GM19351 (cell line): Measurements from ENCODE around the gene NTN1.
"Not testable (repeated sequence)": the region's sequence is repeated elsewhere in the genome, so short reads cannot be mapped to it uniquely, and the experiment has no call there.

Experiments
- ATAC-seq: cut with Tn5 transposase; IDR thresholded peaks from one replicate; pipeline ENCODE4 v1.9.1; 2021; ENCODE audit warnings: mild to moderate bottlenecking, moderate library complexity; ENCODE audit not compliant: unreplicated experiment

NTN1 gene

DNA sequence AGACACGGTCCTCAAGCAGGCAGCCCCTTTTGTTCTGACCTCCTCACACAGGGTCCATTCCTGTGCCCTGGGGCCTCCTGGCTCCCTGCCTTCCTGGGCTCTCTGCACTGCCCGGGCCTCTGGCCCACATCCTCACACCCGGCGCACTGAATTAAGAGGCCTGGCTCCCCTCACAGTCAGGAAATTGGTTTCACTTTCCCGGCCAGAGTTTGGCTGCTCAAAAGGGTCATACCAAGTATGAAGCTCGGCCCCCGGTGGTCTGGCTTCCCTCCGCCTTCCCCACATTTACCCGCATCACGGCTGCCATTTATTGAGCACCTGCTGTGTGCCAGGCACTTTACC, 220.0 kb downstream of the NTN1 start:
- ATAC-seq: no peak

DNA sequence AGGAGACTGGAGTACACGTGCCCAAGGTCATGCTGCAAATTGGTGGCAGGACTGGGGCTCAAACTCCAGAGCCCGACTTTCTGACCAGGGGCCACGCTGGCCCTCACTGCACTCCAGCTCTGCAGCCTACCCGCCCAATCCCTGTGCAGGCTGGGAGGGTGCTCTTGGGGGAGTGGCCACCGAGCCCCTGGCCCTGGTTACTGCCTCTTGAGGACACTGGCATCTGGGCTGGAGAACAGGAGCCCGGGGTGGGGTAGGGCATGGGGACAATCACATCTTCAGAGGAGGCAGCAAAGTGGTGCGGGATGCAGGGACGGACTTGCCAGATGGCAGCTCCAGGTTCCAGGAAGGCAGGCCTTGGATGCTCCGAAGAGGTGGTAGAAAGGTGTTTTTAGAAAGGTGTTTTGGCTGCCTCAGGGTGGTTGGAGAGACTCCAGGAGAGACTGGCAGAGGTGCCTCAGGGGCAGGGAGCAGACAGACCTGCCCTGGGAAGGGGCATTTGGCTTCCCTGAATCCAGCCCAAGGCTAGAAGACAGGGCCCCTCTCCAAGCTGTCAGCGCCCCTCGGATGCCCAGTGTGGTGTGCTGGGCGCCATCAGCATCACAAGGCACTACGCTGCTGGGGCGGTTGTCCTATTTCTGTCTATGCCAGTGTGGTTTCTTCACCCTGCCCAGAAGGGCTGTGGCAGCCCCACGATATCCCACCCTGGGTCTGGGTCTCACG, 220.6 kb downstream of the NTN1 start:
- ATAC-seq: no peak

DNA sequence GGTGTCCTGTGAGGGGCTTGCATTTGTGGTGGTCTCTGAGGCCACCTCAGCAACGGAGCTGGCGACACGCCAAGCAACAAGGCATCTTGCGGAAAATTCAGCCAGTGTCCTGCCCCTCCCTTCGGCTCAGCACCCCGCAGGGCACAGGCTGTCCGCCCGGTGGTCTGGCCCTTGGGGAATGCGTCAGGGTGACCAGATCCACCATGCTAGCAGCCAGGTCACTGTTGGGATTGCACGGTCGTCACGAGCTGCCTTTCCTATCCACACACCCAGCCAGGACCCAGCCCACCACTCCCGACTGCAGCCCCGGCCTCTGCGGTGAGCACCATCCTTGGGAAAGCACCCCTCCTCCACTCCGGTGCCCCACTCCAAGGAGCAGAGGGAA, 221.2 kb downstream of the NTN1 start:
- no peak for ATAC-seq

DNA sequence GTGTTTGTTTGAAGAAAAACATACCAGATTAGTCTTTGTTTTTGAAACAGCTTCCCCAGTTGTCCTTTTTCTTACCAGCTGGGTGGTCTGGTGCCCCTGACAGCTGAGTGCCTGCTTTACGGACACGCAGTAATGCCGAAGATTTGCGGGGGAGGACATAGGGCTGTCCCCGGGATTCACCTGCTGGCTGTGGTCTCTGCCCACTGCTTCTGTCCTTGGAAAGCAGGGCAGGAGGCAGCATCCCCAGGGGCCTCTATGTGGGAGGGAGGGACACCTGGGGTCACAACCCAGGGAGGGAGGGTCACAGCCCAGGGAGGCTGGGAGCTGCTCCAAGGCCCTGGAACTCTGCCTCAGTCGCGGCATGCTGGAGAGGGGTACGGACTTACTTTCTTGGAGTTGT, 221.7 kb downstream of the NTN1 start:
- ATAC-seq: no peak

DNA sequence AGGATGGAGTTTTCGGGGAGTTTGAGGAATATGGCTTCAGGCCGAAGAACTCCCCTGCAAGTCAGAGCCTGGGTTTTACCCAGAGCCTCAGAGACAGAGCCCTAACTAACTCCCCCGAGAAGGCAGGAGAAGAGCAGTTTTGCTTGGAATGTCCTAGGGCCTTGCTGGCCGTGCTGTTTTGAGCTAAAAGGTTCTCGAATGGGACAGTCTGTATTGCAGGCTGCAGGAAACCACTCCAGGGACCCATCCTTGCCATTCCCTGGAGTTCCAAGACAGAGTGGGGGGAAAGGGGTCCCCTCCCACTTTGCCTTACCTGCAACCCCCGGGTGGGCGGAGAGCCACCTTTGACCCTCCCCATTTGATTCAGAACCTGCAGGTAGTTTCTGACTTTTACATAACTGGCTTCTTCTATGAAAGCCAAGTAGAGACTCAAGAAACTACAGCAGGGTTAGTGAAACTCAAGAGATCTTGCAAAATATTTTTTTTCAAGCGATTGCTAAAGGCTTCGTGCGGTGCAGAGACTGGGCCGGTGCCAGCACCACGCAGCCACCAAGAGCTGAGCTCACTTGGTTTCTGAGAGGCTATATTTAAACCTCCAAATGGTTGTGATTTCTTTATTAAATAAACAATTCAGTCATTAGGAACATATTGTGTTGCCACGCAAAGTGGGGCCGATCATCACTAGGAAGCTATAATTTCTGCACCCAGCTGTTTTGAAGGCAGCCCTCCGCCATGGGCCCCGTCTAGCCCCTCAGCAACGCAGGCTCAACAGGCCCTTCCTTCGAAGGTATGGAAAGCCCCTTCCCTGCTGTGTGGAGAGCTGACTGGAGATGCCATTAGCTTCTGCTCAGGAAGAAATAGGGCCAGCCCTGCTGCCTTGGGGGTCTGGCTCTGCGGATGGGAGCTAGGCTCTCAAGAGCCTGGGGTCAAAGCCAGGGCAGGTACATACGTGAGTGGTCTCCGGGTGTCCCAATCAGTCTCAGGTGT, 223.0 kb downstream of the NTN1 start:
- ATAC-seq: no peak

DNA sequence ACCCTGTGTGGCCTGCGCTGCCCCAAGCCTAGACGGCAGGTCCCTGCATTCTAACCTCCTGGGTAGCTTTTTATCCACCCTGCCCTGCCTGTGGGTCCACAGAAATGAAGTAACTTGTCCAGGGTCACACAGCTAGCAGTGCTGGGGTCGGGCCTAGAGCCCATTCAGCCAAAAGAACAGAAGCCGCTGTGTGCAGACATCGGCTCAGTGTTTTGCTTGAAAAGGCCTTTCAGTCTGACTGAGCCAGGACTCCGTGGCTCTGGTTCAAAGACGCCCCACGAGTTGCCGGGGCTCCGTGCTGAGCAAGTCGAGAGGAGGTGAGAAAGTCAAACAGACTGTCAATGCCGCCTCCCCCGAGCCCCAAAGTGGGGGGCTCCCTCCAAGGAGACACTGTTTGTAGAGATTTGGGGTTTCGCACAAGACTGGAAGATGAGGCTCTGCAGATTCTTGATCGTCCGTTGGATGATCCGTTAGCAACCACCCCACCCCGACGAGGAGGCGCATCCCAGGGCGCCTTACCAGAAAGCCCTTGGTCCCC, 226.2 kb downstream of the NTN1 start:
- ATAC-seq: no peak

DNA sequence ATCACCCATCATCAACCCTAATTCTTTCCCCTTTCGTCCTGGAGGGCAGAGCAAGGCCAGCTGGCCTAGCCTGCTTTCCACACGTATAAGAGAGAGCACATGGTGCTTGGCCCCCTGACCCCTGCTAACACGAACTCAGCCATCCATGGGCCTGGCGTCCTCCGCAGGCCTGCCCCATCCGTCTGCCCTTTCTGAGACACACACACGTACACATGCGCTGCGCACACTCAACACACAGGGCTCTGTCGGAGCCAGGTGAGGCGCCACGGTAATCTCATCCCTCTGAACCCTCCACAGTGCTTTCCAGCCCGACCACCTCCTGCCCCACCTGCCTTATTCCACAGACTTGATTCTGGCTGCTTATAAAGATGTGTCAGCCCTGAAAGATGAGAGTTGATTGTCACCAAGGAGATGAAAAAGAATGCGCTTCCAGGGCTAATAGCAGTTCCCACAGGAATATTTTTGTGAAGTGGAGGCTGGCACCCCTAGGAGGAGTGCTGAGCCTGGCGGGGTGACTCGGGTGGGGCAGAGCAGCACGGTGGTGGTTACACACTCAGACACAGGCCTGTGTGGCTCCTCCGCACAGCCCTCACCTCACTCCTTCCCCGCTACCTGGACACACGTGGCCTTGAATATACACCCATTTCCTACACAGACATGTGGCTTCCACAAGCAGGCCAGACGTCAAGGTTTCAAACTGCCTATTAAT, 228.1 kb downstream of the NTN1 start:
- ATAC-seq: no peak

DNA sequence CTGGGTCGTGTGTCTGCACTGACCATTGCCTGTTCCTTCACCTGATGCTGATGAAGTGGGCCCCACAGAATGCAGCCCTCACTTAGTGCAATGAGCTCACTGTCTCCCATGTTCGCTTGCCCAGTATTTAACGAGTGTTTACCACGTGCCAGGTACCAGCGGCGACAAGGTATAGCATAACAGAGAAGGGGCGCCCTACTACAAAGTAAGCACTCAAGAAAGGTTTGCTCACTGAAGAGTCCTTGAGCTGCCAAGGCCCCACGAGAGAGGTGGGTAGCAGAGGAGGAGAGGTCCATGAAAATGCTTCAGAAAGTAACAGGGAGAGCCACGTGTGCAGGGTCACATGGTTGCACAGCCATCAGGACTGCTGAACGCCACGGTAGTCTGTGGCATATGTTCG, 230.0 kb downstream of the NTN1 start:
- ATAC-seq: no peak

DNA sequence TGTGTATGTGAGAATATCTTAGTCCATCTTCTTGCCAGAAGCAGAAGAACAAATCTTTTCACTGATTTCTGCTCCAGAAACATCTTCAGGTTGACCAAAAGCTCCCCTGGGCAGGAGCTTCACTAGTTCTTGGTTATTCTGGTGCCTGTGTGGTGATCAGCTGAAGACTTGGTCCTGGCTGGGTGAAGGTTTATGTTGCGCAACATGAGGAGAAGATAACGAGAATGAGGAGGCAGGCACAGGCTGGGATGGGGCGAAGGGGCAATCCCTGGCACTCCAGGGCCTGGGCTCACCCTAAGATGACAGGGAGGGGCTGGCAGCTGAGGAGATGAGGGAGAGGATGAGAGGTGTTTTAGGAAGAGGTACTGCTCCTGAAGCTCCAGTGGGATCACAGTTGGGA, 232.0 kb downstream of the NTN1 start:
- no peak for ATAC-seq

DNA sequence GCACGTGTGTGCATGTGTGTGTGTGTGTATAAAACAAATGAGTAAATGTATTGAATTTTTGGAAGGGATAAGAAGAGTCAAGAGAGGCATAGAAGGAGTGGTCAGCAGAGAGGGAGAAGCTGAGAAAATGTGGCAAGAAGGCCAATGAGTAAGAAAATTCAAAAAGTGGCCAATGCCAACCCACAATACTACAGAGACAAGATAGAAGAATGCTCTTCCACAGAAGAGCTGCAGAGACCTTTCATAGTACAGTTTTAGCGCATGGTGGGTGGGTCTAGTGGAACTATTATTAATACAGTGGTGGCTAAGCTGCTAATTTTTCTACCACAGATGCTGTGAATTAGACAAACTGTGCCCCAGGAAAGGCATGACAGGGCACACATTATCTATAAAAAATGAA, 233.5 kb downstream of the NTN1 start:
- ATAC-seq: no peak

DNA sequence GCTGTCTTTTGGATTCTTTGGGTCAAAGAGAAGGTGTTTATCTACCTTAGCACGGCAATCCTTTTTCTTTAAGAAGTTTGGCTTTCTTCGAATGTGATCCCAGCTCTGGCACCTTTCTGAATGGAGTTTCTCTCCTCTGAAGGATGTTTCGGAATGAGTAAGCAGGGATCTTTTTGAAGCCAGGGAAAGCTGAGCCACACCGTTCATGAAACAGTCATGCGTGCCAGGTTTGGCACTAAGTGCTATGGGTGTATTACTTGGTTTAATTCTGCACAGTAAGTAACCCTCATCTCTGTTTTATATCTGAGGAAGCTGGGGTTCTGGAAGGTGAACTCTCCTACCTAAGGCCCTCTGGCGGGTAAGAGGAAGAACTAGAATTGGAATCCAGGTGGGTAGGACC, 234.5 kb downstream of the NTN1 start:
- no peak for ATAC-seq

DNA sequence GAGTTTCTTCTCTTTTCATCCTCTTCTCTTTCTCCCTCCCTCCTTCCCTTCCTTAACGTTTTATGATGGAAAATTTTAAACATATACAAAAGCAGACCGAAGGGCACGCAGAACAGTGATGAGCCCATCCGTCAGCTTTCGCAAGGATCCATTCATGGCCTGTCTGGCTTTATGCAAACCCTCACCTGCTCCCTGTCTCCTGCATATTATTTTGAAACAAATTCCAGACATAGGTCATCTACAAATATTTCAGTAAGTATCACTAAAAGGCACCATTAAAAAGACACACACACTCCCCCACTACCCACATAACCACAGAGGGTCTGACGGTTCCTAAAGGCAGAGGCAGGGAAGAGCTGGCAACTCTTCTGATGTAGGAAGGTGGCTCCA, 235.0 kb downstream of the NTN1 start:
- ATAC-seq: no peak

DNA sequence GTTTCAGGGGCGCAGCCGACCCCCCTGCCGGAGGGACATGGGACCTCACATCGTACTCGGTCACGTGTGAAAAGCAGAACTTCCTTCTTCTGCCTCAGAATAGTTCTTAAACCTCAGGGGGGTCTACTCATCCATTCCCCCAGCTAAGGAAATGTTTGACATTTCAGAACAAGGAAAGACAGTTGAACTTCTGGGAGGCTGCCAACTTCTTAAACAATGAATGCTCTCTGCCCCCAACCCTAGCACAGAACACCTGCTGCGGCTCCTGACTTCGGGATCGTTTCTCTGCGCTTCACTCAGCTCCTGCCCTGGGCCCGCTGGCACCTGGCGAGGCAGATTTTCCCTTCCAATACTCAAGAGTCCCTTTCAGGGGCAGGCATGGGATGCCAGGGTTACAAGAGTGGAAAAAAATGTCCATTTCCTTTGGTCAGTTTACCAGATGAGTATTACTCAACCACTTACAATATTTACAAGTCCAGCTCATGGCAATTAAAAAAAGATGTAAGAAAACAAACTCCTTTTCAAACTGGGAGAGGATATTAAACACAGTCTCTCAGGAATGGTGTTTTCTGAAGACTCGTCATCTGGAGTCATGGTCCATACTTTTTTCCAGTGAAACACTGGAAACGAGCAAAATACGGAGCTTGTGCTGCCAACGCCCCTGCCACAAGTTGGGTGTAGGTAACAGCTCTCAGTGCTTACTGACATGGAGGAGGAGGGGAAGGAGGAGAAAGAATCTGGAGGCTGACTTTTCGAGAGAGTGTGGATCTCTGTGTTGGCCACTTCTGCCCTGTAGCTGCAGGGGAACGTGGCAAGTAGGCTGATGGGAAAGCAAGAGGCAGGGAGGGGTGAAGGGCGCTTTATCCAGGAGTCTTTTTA, 235.7 kb downstream of the NTN1 start:
- no peak for ATAC-seq

DNA sequence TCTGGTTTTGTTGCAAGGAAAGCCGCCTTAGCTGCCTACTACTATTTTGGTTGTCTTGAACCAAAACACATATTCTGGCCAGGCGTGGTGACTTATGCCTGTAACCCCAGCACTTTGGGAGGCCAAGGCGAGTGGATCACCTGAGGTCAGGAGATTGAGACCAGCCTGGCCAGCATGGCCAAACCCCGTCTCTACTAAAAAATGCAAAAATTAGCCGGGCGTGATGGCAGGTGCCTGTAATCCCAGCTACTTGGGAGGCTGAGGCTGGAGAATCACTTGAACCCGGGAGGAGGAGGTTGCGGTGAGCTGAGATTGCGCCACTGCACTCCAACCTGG, 236.3 kb downstream of the NTN1 start:
- ATAC-seq: not testable (repeated sequence)

DNA sequence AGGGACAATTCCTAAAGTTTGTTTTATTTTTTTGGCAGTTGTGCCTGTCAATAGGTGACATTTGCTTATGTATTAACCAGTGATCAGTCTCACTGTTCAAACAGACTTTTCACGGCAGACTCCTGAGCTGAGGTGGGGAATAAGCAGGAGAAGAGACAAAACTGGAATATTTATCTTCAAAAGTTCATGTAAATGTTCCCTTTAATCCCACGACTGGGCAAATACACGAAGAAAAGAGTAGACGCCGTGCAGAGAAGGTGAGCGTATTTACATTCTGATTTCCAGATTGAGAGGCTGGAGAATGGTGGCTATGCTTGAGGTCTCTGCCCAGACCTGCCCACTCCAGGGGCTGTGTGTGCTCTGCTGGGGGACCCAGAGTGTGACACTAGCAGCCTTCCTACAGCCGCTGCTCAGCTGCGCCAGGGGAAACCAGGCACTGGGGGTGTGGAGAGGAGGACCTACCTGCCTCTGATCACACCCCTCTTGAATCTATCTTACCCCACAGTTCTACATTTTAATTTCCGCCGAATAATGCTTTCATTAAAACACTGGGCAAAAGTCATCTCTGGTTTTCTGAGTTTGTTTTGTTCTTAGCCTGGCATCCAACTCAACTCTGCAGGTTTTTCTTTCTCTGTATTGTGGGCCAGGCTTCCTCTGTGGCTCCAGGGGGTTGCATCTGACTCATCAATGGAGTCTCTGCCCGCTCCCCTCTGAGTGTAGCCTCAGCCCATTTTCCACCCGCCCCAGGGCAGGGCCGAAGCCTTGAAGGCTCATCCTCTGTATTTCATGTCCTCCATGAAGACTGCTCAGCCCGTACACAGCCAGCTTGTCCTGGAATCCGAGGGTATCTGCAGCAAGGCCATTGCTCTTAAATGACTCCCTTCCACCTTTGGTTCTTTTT, 237.1 kb downstream of the NTN1 start:
- ATAC-seq: no peak

DNA sequence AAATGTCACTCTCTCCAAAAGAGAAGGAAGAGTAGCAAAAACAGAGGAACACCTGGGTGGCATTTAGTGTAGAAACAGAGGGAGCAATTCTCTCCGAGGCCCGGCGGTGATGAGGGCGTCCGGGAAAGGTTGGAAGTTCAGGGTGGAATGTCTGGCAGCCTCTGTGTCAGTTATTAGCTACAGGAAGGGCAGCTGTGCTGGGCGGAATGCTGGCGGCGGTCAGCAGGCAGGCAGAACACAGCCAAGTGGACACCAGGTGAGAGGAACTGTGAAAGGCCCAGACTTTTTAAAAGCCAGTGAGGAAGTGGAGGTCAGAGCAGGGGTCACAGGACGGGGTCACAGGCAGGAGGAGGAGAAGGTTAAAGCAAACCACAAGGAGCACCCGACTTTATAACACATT, 238.1 kb downstream of the NTN1 start:
- no peak for ATAC-seq

DNA sequence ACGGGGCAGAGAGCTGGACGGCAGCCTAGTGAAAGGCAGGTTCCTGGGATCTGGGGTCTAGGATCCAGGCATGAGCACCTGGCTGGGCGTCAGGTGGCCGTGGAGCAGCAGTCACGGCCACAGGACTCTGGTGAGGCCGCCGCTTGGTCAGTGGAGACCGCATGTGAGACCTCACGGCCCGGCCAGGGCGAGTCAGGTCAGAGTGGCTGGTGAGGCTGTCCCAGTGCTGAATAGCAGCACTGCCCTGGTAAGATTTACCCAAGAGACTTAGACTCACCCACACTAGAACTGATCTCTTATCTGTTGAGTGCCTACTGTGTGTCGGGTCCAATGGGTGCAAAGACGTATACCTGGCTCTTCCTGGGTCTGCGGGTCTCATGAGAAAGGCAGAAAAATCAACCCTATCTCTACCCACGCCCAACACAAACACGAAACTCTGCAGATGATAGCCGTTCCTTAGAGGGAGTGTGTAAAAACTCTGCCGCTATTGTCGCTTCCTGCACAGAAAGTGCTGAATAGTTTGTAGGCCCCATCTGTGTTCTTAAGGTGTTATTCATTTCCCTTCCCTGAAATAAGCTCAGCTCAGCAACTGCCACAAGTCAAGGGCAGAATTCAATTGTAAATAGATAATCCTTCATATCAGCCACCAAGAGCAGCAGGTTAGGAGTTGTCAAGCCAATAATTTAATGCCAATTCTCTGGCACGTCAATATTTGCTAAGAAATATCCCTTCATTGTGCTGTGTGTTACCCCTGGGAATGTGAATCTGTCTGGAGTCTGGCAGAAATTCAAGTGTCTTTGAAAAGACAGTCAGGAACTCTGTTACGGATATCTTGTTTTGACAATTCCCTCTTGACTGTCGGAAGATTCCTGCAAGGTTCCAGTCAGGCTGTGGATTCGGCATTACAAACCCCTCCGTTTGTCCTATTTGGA, 240.0 kb downstream of the NTN1 start:
- ATAC-seq: no peak

DNA sequence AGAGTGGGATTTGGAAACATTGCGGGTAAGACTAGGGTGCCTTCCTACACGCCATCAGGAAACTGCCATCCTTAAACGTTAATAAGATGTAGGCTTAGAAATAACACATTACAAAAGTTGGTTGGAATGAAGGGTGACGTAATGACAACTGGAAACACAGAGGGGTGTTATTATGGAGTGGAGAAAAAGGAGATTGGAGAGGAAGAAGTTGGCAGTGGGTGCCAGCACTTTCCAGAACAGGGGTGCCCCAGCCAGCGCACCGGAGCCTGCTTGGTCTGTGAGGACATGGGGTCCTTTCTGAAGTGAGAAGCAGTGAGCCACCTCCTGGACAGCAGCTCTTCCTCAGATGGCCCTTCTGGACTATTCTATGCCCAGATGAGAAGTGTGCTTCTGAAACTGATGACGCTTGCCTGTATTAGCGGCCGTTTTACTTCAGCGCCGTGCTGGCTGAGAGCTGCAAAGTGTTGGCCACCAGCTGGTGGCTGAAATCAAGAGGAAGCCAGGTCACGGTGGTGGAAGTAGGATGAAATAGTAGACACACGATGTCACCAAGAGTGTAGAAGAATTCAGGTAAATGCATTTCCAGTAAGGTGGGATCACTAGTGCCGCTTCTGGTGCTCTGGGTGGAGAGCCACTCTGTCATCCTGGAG, 244.8 kb downstream of the NTN1 start:
- no peak for ATAC-seq
